MV-4-11 (cell line): ENCODE measurements around the gene MBP.

Experiments
- DNase-seq: peaks from one replicate; lab custom pipeline; 2025; lab: John Stamatoyannopoulos, UW

Gene MBP

DNA sequence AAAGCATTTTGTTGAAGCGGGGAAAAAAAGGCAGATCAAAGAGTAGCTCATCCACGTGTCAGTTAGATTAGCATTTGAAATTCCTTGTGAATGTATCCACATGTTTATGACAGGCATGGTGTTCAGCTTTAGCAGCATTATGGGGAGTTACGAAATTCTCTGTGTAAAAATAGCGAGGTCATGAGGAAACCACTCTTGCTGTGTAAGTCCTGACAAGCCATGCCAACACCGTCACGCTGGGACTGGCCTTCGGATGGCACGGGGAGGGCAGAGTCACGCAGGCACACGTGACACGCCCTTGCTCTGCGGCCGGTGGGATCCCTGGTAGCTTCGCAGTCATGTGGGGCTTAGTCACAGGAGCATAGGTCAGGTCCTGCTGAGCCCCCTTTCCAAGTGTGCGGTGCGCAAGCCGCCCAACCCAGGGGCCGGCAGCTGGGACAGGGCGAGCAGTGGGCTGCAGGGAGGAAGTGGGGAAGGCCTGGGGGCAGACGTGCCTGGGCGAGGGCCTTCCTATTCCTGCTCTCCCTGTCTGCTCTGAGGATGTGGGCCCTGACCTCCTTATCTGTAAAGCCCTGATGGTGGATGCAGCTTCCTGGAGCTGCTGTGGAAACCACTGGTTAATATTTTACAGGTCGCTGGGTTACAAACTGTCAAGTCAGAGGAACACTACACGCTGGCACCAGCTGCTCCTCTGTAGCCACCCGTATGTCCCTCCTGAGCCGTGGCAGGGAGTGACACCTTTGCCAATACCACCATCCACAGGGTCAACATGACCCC, 18.0 kb downstream of the MBP start:
- peak; percentile 98 for DNase-seq

DNA sequence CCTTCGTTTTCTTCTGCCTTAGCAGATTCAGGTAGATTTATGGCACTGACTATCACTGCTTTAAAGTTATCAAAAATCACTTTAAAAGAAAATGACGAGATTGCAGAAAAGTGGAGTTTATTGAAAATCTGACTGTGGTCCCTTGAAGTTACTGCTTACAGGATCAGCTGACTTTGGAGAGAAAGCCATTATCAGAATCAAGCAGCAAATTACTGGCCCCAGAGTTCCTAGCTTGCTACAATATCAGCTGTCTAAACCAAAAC, 18.5 kb downstream of the MBP start:
- DNase-seq = no peak

GRCh38 chr18:77113361-77114151, 19.0 kb downstream of the MBP start:
- DNase-seq = no peak

DNA sequence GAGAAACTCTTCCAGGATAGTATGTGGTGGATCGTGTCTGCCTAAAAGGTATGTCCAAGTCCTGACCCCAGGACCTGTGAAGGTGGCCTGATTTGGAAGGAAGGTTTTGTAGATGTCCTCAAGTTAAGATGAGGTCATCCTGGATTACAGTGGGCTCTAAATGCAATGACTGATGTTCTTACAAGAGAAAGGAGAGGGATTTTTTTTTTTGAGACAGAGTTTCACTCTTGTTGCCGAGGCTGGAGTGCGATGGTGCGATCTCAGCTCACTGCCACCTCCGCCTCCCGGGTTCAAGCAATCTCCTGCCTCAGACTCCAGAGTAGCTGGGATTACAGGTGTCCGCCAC, 19.9 kb downstream of the MBP start:
- peak; percentile 12 for DNase-seq

DNA sequence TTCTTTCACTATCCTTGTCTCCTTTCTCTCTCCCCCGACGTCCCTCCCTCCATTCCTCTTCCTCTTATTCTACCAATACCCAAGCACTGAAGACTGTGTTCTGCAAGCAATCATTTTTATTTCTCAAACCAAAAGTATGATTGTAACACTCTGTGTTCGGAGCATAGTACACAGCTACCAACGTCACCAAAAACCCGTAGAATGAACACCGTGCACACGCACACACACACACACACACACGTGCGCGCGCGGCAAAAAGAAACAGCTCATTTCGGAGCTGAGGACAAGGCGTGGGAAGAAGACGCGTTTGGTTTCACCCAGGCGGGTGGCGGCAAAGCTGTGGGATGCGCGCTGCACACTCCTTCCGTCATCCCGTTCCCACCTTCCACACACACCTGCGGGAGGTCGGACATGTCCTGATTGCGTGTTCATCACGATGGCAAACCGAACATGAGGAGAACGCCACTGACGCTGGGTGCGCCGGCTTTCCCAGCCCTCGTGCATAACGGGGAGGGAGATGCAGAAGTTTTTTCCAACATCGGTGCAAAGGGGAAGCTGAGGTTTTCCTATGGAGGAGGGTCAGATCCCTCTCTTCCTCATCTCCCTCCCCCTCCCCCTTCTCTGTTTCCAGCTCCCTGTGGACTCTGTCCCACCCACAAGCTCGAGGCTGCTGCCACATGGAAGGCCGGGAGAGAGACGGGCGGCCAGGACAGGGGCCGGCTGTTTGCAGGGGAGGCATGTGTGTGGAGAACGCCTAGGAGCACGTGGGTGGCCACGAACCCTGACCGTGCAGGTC, 20.4 kb downstream of the MBP start:
- DNase-seq = peak; percentile 16

DNA sequence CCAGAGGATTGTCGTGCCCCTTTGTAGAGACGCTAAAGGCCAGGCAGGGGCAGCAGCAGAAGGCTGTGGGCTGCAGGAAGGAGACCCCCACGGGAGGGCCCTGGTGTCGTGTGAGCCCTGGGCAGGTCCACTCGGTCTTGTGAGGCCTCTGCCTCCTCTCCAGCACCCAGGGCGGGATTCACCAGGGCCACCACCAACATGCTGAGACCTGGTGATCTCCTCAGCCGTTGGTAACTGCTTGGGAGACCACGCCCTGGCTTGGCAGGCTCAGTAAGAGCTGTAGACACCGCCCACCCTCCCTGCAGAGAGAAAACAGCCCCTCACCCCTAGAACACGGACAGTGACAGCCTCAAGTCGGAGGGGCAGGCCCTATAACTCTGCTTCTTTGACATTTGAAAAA, 21.1 kb downstream of the MBP start:
- no peak for DNase-seq

- no peak for DNase-seq
Measured at GRCh38 chr18:77110936-77111335, 21.6 kb downstream of the MBP start.

DNA sequence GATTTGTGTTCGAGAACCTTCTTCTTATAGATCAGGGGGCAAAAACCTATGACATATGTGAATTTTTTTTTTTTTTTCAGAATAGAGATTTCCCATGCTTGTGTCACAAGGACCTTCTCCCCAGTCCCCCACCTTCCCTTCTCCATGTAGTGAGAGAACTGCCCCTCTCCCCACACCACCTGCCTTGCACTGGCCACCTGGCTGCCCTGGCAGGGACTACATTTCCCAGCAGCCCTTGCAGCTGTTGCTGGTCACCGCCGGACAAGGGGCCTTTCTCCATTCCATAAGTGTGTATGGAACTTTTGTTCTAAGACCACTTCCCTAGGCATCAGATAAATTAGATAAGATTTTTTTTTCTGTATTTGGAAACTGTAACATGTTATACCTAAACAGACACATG, 22.2 kb downstream of the MBP start:
- DNase-seq = no peak

DNA sequence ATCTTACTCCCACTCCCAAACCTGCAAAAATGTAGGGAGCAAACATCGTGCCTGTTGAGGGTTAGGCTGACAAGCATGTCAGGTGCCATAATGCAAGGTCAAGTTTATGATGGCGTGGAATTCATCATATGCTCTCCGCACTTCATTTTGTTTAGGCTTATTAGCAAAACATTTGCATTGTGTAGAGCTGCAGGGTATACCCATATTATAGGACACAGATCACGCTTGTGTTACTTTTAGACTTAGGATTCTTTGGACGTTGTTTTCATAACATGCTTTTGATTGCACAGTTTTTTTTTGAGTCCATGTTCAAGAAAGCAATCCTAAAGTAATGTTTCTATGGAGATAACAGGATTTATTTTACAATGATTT, 22.9 kb downstream of the MBP start:
- DNase-seq = no peak

DNA sequence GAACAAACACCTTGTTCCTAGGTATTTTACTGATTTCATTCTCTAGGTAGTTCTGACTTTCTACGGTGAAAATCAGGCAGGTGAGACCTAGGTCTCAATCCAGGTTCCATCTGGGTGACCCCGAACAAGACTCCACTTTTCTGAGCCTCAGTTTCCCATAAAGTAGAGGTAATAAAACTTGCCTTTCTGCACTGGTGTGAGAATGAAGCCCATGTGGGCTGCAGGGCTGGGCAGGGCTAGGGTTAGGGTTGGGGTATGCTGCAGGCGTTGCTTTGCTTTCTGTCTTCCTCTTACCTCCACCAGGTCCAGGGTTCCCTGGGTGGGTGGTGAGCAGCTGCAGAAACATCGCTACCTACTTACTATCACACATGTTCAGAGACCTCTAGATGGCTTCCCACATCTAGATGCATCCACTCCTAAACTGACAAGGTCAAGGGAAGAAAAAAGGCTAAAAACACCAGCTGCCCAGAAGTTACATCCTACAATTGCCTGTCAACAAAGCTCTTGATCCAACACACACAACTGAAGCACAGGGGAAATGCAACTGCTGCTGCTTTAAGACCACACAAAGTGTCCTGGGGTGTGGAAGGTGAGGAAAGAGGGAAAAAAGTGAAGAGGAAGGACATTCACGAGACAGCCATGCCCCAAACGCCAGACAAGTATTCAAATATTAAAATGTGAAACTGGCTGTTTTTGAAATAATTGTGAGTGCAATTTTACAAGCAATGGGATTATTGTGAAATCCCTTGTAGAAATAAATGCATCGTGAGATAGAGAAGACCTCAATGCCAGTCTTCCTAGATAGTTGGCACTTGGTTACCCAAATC, 23.5 kb downstream of the MBP start:
- peak; percentile 28 for DNase-seq

DNA sequence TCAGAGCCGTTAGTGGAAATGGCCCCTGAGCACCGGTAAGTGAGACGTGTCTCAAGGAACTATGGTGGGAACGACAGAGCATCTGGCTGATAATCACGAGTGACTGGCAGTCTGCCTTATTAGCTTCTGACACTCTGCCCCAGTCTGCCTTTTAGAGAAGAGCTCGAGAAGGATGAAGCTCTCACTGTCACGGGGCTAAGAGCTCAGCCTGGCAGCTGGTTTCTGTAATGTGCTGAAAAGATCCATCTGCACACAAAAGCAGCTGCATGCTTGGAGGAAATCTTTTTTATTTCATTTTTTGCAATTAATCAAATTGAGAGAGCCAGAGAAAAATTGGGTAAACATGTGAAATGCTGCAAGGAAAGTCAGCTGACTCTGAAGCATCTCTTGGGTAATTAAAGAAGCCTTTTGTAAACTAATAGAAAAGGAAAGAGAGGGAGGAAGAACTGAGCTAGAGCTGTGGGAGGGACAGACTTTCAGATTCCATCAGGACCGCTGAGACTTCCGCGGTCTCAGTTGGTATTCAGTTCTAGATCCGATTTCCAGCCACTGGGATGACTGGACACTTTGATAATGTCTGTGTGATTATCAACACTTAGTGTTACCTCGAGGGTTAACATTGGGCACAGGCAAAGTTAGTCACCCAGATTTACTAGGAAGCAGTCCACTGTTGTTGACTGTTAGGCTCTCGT, 24.4 kb downstream of the MBP start:
- peak; percentile 41 for DNase-seq

GRCh38 chr18:77107292-77107691, 25.3 kb downstream of the MBP start:
- DNase-seq = no peak

DNA sequence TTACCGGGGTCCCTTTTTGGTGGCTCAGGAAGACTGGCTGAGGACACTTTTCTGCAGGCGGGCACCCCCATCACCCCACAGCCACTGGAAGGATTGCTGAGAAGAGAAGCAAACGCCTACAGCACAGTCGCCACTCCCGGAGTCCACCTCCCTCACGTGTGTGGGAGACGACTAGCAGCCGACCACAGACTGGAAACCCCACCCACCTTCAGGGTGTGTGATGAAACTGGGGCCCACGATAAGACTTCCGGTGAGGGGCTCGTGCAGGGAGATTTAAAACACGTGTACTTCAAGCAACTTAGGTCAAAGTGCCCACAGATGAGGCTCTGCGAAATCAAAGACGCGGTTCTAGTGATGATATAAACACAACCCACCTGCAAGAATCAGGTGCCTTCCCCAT, 26.3 kb downstream of the MBP start:
- peak; percentile 52 for DNase-seq

DNA sequence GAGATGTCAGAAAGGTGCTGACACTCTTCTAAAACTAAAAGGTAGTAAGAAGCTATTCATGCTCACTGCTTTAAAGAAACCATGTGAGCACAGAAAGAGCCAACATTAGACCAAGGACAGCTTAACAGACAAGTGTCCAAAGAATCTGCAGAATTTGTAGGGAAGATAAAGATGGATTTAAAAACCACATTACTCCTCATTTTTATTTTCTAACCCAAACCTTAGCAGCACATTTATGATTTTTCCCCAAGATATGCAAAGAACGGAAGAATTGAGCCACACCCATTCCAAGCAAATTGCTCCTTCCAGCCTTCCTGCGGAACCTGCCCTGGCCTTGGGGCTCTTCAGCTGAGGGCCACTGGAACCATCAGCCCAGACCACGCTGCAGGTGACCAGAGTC, 26.9 kb downstream of the MBP start:
- DNase-seq = no peak

- DNase-seq = no peak
Measured at GRCh38 chr18:77105028-77105427, 27.6 kb downstream of the MBP start.

- DNase-seq = no peak
Measured at GRCh38 chr18:77103991-77104531, 28.5 kb downstream of the MBP start.

DNA sequence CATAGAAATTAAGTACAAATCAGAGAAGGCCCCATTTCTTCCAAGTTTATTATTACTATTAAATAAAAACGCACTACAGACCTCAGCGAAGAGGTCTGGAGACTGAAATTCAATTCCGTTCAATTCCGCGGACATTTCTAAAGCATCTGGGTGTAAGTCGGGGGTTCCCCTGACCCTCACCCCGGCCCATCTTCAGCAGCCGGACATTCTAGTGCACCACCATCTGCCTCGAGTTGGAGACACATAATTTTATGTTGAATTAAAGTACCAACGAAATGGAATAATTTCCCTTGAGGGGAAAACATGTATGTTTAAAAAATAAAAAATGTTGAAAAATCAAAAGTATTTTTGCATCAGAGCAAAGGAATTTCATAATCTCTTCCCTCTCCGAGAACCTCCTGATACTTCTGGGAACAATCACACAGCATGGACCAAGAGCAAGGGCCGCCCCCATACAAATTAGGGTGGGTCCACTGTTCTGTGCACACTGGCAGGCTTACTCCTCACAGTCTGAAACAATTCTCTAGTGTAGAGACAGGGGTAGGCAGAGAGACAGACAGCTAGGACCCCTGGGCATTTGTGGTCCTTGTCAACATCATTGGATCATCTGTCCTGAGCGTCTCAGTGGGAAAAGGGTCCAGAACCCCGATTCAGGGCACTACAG, 29.3 kb downstream of the MBP start:
- DNase-seq = no peak

- DNase-seq = peak; percentile 46
Measured at GRCh38 chr18:77102259-77103040, 30.1 kb downstream of the MBP start.

GRCh38 chr18:77101410-77102258, 30.9 kb downstream of the MBP start:
- DNase-seq = peak; percentile 99
